GM21576 (cell line): ENCODE results near the gene SEC63.
"Not testable (repeated sequence)": the region's sequence is repeated elsewhere in the genome, so short reads cannot be mapped to it uniquely, and the experiment has no call there.

Source experiments
- ATAC-seq: cut with Tn5 transposase; IDR thresholded peaks from one replicate; pipeline ENCODE4 v1.9.1; 2021; ENCODE audit warnings: mild to moderate bottlenecking, moderate library complexity; ENCODE audit not compliant: unreplicated experiment

SEC63 gene

GRCh38 chr6:107957909-107958688 lies at the start of gene SEC63:
SEC63 (minus strand) TSS chr6:107958208; CDS start chr6:107958009, 199 bp downstream.
- ATAC-seq = peak; percentile 91

GRCh38 chr6:108005961-108006360 lies 48.0 kb upstream of the SEC63 start:
- no peak for ATAC-seq

GRCh38 chr6:108004861-108005260 lies 46.9 kb upstream of the SEC63 start:
- no peak for ATAC-seq

- no peak for ATAC-seq
These were observed 44.6 kb upstream of the SEC63 start for GRCh38 chr6:108002365-108003221.

GRCh38 chr6:108001696-108002231 lies 43.8 kb upstream of the SEC63 start:
- no peak for ATAC-seq

GRCh38 chr6:108000259-108000658 lies 42.3 kb upstream of the SEC63 start:
- not testable (repeated sequence) for ATAC-seq

- no peak for ATAC-seq
These were observed 41.3 kb upstream of the SEC63 start for GRCh38 chr6:107999341-107999740.

GRCh38 chr6:107991772-107992550 lies 34.0 kb upstream of the SEC63 start:
- ATAC-seq = no peak

- no peak for ATAC-seq
These were observed 33.1 kb upstream of the SEC63 start for GRCh38 chr6:107991061-107991460.

- ATAC-seq = not testable (repeated sequence)
These were observed 32.6 kb upstream of the SEC63 start for GRCh38 chr6:107990587-107990986.

- no peak for ATAC-seq
These were observed 31.4 kb upstream of the SEC63 start for GRCh38 chr6:107989166-107990094.

GRCh38 chr6:107988570-107988969 lies 30.6 kb upstream of the SEC63 start:
- ATAC-seq = no peak

GRCh38 chr6:107987805-107988204 lies 29.8 kb upstream of the SEC63 start:
- ATAC-seq = no peak

GRCh38 chr6:107985701-107986100 lies 27.7 kb upstream of the SEC63 start:
- ATAC-seq = no peak

GRCh38 chr6:107983811-107984210 lies 25.8 kb upstream of the SEC63 start:
- ATAC-seq = no peak

GRCh38 chr6:107982486-107982885 lies 24.5 kb upstream of the SEC63 start:
- no peak for ATAC-seq

- ATAC-seq = no peak
These were observed 23.7 kb upstream of the SEC63 start for GRCh38 chr6:107981695-107982094.

GRCh38 chr6:107977283-107977682 lies 19.3 kb upstream of the SEC63 start:
- no peak for ATAC-seq

GRCh38 chr6:107976155-107976783 lies 18.3 kb upstream of the SEC63 start:
- no peak for ATAC-seq
